ENCODE data around the gene GDNF. TPM values are rescaled to one million over a fixed set of nuclear protein-coding genes. Genes with fewer than 3 reads are reported as not detected.
"Not testable (repeated sequence)": the region's sequence is repeated elsewhere in the genome, so short reads cannot be mapped to it uniquely, and the experiment has no call there.

Gene GDNF
- total RNA-seq, 1 experiment from 2014 or later = 9.4 TPM

DNA sequence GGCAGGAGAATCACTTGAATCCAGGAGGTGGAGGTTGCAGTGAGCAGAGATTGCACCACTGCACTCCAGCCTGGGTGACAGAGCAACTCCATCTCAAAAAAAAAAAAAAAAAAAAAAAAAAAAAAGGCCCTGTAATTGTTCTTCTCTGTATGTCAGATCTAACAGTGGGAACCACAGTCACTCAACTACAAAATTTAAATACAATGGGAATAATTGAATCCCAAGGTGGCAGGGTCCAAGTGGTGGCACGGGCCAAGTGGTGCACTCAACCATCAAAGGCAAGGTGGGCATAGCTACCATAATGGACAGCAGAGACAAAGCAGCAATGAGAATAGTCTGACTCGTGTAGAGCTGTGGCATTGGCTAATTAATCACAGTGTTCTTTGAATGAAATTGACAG lies 44.5 kb downstream of the GDNF start:
- not testable (repeated sequence) for H3K36me3 ChIP-seq; H3K27me3 ChIP-seq; H3K4me1 ChIP-seq; H3K9me3 ChIP-seq (replicated peaks); H3K4me3 ChIP-seq; H3K27ac ChIP-seq; DNase-seq

DNA sequence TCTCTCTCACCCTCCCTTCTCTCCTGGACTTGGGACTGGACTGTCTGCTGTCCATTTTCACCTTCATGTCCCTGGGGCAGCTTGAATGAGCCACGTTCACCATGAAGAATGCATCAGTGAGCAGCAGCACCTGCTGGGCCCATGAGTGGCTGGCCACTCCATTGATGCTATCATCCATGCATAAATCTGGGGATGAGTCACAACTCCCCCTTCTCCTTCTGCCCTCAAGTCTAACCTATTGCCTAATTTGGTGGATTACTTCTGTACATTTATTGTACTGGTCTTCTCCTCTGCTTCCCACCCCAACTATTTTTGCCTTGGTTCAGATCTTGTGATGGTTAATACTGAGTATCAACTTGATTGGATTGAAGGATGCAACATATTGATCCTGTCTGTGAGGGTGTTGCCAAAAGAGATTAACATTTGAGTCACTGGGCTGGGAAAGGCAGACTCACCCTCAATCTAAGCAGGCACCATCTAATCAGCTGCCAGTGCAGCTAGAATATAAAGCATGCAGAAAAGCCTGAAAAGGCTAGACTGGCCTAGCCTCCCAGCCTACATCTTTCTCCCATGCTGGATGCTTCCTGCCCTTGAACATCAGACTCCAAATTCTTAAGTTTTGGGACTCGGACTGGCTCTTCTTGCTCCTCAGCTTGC lies 46.7 kb downstream of the GDNF start:
- no peaks in the 10 kb centered on the region for H3K36me3 ChIP-seq
- H3K9me3 ChIP-seq (replicated peaks) = peaks cover 9% of the 10 kb centered on the region
- peaks cover 7% of the 10 kb centered on the region for H3K4me1 ChIP-seq
- peak overlapping the region; percentile 36 for H3K27ac ChIP-seq
- H3K4me3 ChIP-seq = no peak overlapping the region
- no peaks in the 10 kb centered on the region for H3K27me3 ChIP-seq
- peak; percentile 59 to 63 for DNase-seq

DNA sequence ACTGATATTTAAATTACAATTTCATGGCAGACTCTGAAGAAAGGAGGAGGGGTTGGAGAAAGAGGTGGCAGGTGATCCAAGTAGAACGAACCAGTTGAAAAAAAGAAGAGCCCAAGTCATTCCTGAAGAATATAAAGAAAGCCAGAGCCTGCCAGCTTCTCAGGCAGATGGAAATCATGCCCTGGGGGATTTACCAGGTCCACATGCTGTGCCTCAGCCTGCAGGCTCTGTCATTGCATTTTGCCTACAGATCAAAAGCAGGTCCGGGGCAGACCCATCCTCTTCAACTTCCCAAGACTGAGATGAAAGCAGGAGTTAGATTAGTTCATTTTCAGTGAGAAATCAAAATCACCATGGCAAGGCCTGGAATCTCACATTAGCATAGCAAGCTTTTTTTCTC lies 48.5 kb downstream of the GDNF start:
- Histone ChIP-seq H3K27ac (no peak overlapping the region), H3K4me1 (peaks cover 7% of the 10 kb centered on the region), H3K4me3 (no peak overlapping the region), H3K27me3 (no peaks in the 10 kb centered on the region), H3K36me3 (no peaks in the 10 kb centered on the region), H3K9me3 (replicated peaks) (peaks cover 9% of the 10 kb centered on the region)
- DNase-seq = no peak

- Histone ChIP-seq H3K27me3 (no peaks in the 10 kb centered on the region), H3K9me3 (replicated peaks) (peaks cover 4% of the 10 kb centered on the region), H3K4me1 (peaks cover 7% of the 10 kb centered on the region), H3K4me3 (no peak overlapping the region), H3K27ac (no peak overlapping the region), H3K36me3 (no peaks in the 10 kb centered on the region)
- no peak for DNase-seq
These were observed 49.9 kb downstream of the GDNF start for GRCh38 chr5:37789991-37790390.

- H3K36me3 ChIP-seq = no peaks in the 10 kb centered on the region
- H3K4me1 ChIP-seq = peaks cover 2% of the 10 kb centered on the region
- H3K9me3 ChIP-seq (replicated peaks) = no peaks in the 10 kb centered on the region; the same call in 1 of the 2 replicates
- DNase-seq = no peak
- no peaks in the 10 kb centered on the region for H3K27me3 ChIP-seq
- no peak overlapping the region for H3K27ac ChIP-seq
- no peak overlapping the region for H3K4me3 ChIP-seq
These were observed 52.1 kb downstream of the GDNF start for GRCh38 chr5:37787742-37788141.

DNA sequence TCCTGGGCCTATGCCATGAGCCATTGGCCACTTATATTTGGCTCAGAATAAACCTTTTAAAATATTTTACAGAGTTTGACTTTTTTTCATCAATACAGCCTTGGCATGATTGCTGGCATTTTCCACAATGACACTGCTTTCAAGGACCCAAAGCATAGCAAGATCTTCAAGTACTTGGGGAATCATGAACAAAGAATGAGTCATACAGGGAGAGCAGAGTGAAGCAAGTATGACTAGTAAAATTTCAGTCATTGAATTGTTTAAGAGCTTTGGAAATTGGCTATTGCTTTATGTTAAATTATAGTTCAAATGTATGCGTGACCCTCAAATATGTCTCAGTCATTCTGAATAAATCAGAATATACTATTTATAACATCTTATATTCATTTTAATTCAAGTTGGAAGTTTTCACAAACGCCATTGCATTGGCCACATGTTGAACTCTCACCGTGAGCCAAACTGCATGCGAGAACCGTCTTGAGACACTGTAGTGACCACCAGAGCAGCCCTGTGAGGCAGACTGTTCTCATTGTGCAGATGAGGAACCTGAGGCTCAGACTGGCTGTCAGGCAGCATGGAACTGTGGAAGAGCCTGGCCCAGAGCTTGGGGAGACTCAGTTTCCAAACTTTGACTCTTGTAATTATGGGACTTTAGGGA lies 52.9 kb downstream of the GDNF start:
- H3K4me1 ChIP-seq = no peaks in the 10 kb centered on the region
- no peak overlapping the region for H3K27ac ChIP-seq
- no peak for DNase-seq
- H3K9me3 ChIP-seq (replicated peaks) = no peaks in the 10 kb centered on the region; the same call in 1 of the 2 replicates
- H3K27me3 ChIP-seq = no peaks in the 10 kb centered on the region
- no peaks in the 10 kb centered on the region for H3K36me3 ChIP-seq
- H3K4me3 ChIP-seq = no peak overlapping the region

- no peak overlapping the region for H3K27ac ChIP-seq
- no peak for DNase-seq
- H3K36me3 ChIP-seq = no peaks in the 10 kb centered on the region
- no peaks in the 10 kb centered on the region; the same call in 1 of the 2 replicates for H3K9me3 ChIP-seq (replicated peaks)
- no peaks in the 10 kb centered on the region for H3K4me1 ChIP-seq
- no peak overlapping the region for H3K4me3 ChIP-seq
- H3K27me3 ChIP-seq = no peaks in the 10 kb centered on the region
These were observed 53.4 kb downstream of the GDNF start for GRCh38 chr5:37786416-37786815.

GRCh38 chr5:37781409-37781808 lies 58.4 kb downstream of the GDNF start:
- H3K4me3 ChIP-seq, H3K4me1 ChIP-seq, H3K36me3 ChIP-seq: not testable (repeated sequence)

DNA sequence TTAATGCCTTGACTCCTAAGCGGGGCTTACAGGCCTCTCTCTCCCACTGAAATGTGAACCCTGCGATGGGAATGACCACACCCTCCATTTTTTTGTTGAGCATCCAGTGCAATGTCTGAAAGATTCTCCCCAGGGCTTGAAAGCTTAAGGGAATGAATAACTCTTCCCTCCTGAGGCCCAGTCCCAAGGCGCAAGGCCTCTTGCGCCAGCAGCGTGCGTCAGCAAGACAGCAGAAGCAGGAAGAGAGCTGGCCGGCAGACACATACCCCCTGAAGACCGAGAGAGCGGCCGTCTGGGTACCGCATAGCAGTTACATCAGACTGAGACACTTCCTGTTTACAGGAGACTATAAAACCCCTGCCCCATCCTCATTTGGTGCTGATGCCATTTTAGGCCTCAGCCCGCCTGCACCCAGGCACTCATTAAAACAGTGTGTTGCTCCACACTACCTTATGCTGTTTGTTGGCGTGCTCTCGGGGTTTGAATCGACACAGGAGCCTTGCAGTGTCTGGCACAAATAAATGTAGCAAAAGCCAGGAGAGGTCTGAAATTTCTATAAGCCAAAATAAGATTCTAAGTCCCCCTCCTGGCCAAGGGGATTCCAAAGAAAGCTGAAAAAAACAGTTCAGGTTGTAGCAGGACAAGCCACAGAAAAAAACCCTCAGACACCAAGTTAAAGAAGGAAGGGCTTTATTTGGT lies 62.3 kb downstream of the GDNF start:
- Histone ChIP-seq H3K4me1 (peaks cover 9% of the 10 kb centered on the region), H3K9me3 (replicated peaks) (peaks cover 17% of the 10 kb centered on the region), H3K4me3 (no peak overlapping the region), H3K27me3 (no peaks in the 10 kb centered on the region), H3K36me3 (no peaks in the 10 kb centered on the region), H3K27ac (no peak overlapping the region)
- DNase-seq = peak in 1 of 2 experiments; percentile 17

More at GRCh38 chr5:37781409-37781808, 58.4 kb downstream of the GDNF start:
- not testable (repeated sequence) for H3K27ac ChIP-seq; H3K27me3 ChIP-seq; H3K9me3 ChIP-seq (replicated peaks)
- peak in 1 of 2 experiments; percentile 19 for DNase-seq

DNA sequence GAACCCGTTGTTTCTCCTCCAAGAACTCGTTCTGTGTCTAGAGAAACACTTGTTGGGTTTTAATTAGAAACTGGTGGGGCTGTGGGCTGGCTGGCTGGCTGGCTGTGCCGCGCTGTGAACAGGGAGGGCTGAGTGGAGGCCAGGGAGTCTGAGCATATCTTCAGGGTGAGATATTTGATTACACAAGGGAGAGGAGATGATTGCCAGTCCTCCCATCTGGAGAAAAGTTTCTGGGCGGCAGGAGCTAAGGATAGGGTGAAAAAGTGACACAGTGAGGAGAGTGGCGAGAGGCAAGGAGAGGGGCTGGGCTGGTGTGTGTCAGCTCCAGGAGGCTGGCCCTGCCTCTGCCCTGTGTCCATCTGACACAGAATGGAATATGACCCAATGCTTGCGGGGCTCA lies 63.0 kb downstream of the GDNF start:
- H3K36me3 ChIP-seq = no peaks in the 10 kb centered on the region
- peaks cover 16% of the 10 kb centered on the region for H3K4me1 ChIP-seq
- H3K27ac ChIP-seq = no peak overlapping the region
- H3K4me3 ChIP-seq = no peak overlapping the region
- H3K27me3 ChIP-seq = no peaks in the 10 kb centered on the region
- DNase-seq = no peak
- H3K9me3 ChIP-seq (replicated peaks) = peaks cover 17% of the 10 kb centered on the region

GRCh38 chr5:37774912-37775483 lies 64.8 kb downstream of the GDNF start:
- peak; percentile 53 to 68 for DNase-seq
- H3K27ac ChIP-seq = no peak overlapping the region
- peaks cover 29% of the 10 kb centered on the region for H3K4me1 ChIP-seq
- no peak overlapping the region for H3K4me3 ChIP-seq
- peaks cover 17% of the 10 kb centered on the region for H3K9me3 ChIP-seq (replicated peaks)
- no peaks in the 10 kb centered on the region for H3K36me3 ChIP-seq
- no peaks in the 10 kb centered on the region for H3K27me3 ChIP-seq

- DNase-seq = no peak
- Histone ChIP-seq H3K27ac (no peak overlapping the region), H3K9me3 (replicated peaks) (peaks cover 17% of the 10 kb centered on the region), H3K27me3 (no peaks in the 10 kb centered on the region), H3K4me3 (no peak overlapping the region), H3K4me1 (peaks cover 29% of the 10 kb centered on the region), H3K36me3 (no peaks in the 10 kb centered on the region)
These were observed 66.0 kb downstream of the GDNF start for GRCh38 chr5:37773809-37774208.

- no peak for DNase-seq
- Histone ChIP-seq H3K36me3 (no peaks in the 10 kb centered on the region), H3K27me3 (no peaks in the 10 kb centered on the region), H3K27ac (peak overlapping the region; percentile 92), H3K9me3 (replicated peaks) (peaks cover 17% of the 10 kb centered on the region), H3K4me1 (peaks cover 29% of the 10 kb centered on the region), H3K4me3 (no peak overlapping the region)
These were observed 67.6 kb downstream of the GDNF start for GRCh38 chr5:37772255-37772654.

- Histone ChIP-seq H3K9me3 (replicated peaks) (peaks cover 17% of the 10 kb centered on the region), H3K27ac (peak overlapping the region; percentile 92), H3K27me3 (no peaks in the 10 kb centered on the region), H3K4me3 (no peak overlapping the region), H3K36me3 (no peaks in the 10 kb centered on the region), H3K4me1 (peaks cover 29% of the 10 kb centered on the region)
- peak; percentile 88 to 90 for DNase-seq
These were observed 68.1 kb downstream of the GDNF start for GRCh38 chr5:37771731-37772130.

- H3K36me3 ChIP-seq = no peaks in the 10 kb centered on the region
- peaks cover 17% of the 10 kb centered on the region for H3K9me3 ChIP-seq (replicated peaks)
- no peaks in the 10 kb centered on the region for H3K27me3 ChIP-seq
- H3K4me1 ChIP-seq = peaks cover 29% of the 10 kb centered on the region
- H3K27ac ChIP-seq = peak overlapping the region; percentile 92
- H3K4me3 ChIP-seq = no peak overlapping the region
- no peak for DNase-seq
These were observed 68.6 kb downstream of the GDNF start for GRCh38 chr5:37771203-37771611.

Data from SJCRH30 (cell line).